T-cell (primary cell): Measurements from ENCODE around the gene APOOL. TPM values are rescaled to one million over a fixed set of nuclear protein-coding genes. Genes with fewer than 3 reads are reported as not detected.
"Not testable (repeated sequence)": the region's sequence is repeated elsewhere in the genome, so short reads cannot be mapped to it uniquely, and the experiment has no call there.

Source experiments
- ATAC-seq, 4 experiments: fragments of 200-7000 bp in 3 of 4; fragments of 150-1000 bp in 1 of 4; cut with Tn5 transposase; replicated peaks in 1 of 4; 1 replicate in 3 of 4; 2 replicates in 1 of 4; pipeline ENCODE4 v1.10.0; 2021; ENCODE audit warnings: moderate library complexity in 3 of 4, mild to moderate bottlenecking in 2 of 4, moderate number of reproducible peaks in 1 of 4
- CTCF ChIA-PET, 2 donors: fragments of 300-600 bp; sonication (Branson Sonifier 250); formaldehyde crosslinking; loops; one replicate each; lab custom pipeline; 2022; ENCODE audit warnings: antibody characterized with exemption in 2 of 2; lab: Charles Lee
- POLR2A ChIA-PET, 2 donors: fragments of 300-600 bp; sonication (Branson Sonifier 250); formaldehyde crosslinking; loops; one replicate each; lab custom pipeline; 2022; ENCODE audit warnings: antibody characterized with exemption in 2 of 2; lab: Charles Lee
- DNase-seq, 35 experiments: peaks; one replicate each; pipeline versions ENCODE4 v3.0.0 to v3.0.0-alpha.2; 2013 to 2023
- H3K27ac ChIP-seq: one replicate; pipeline ENCODE4 v1.5.1; 2013; ENCODE audit warnings: low read length
- H3K27me3 ChIP-seq, 2 experiments: replicated peaks in 1 of 2; 1 replicate in 1 of 2; 2 replicates in 1 of 2; pipeline versions ENCODE4 v1.6.1 to v1.7.0; 2013; ENCODE audit warnings: low read length in 1 of 2, mixed read lengths in 1 of 2; ENCODE audit not compliant: control insufficient read depth in 2 of 2, insufficient read depth in 2 of 2; ENCODE audit errors: extremely low read depth in 1 of 2
- H3K36me3 ChIP-seq, 2 donors: 1 replicate in 1 of 2; 2 replicates in 1 of 2; pipeline versions ENCODE4 v1.6.1 to v1.7.0; 2013; ENCODE audit warnings: low read length in 1 of 2; ENCODE audit not compliant: control insufficient read depth in 2 of 2, insufficient read depth in 1 of 2; ENCODE audit errors: extremely low read depth in 1 of 2
- H3K4me1 ChIP-seq, 2 experiments: 1 replicate in 1 of 2; 2 replicates in 1 of 2; pipeline versions ENCODE4 v1.6.1 to v1.7.0; 2013; ENCODE audit warnings: low read length in 2 of 2, mixed read lengths in 1 of 2; ENCODE audit not compliant: insufficient read depth in 2 of 2, control insufficient read depth in 1 of 2; ENCODE audit errors: extremely low read depth in 1 of 2
- H3K4me3 ChIP-seq, 2 donors: 1 replicate in 1 of 2; 2 replicates in 1 of 2; pipeline versions ENCODE4 v1.5.1 to v1.7.0; 2013; ENCODE audit warnings: mild to moderate bottlenecking in 2 of 2, low read length in 1 of 2, moderate library complexity in 1 of 2; ENCODE audit not compliant: control insufficient read depth in 1 of 2; ENCODE audit errors: extremely low read depth in 1 of 2
- H3K9me3 ChIP-seq: 2 replicates; pipeline ENCODE4 v1.7.0; 2013
- H3K27ac Mint-ChIP-seq, 2 donors: one replicate each; pipeline ENCODE4 v1.8.0; 2020 to 2021; ENCODE audit warnings: mild to moderate bottlenecking in 2 of 2, mixed read lengths in 2 of 2
- H3K27me3 Mint-ChIP-seq, 2 donors: one replicate each; pipeline ENCODE4 v1.8.0; 2021 to 2022; ENCODE audit warnings: mixed read lengths in 2 of 2
- H3K36me3 Mint-ChIP-seq: one replicate; pipeline ENCODE4 v1.8.0; 2021; ENCODE audit warnings: mixed read lengths
- H3K4me1 Mint-ChIP-seq, 3 donors: one replicate each; pipeline ENCODE4 v1.8.0; 2020 to 2022; ENCODE audit warnings: mixed read lengths in 3 of 3, mild to moderate bottlenecking in 1 of 3
- H3K4me3 Mint-ChIP-seq, 3 donors: one replicate each; pipeline ENCODE4 v1.8.0; 2020 to 2022; ENCODE audit warnings: mild to moderate bottlenecking in 3 of 3, mixed read lengths in 3 of 3, moderate library complexity in 3 of 3
- H3K9me3 Mint-ChIP-seq, 3 donors: one replicate each; pipeline ENCODE4 v1.8.0; 2020 to 2022; ENCODE audit warnings: mixed read lengths in 3 of 3
- WGBS: methylation state at CpG from one replicate; pipeline ENCODE4 v1.1.5; 2013; ENCODE audit warnings: missing lambda C conversion rate; ENCODE audit not compliant: insufficient coverage; 5-methylcytosine and 5-hydroxymethylcytosine counted together
- total RNA-seq, 35 experiments: library from RNA in 6 of 35; stranded (reverse) in 6 of 35; fragments of 120-200 nt in 1 of 35; gene quantifications; one replicate each; pipeline versions ENCODE4 v1.2.1 to v1.2.4 and lab custom pipeline; 2013 to 2026

Gene APOOL
- total RNA-seq, 5 donors from 2014 or later (not counting 1 experiment from before 2014, with no cell fraction given), result 8.5 to 11.7 (median 9.2) TPM

DNA sequence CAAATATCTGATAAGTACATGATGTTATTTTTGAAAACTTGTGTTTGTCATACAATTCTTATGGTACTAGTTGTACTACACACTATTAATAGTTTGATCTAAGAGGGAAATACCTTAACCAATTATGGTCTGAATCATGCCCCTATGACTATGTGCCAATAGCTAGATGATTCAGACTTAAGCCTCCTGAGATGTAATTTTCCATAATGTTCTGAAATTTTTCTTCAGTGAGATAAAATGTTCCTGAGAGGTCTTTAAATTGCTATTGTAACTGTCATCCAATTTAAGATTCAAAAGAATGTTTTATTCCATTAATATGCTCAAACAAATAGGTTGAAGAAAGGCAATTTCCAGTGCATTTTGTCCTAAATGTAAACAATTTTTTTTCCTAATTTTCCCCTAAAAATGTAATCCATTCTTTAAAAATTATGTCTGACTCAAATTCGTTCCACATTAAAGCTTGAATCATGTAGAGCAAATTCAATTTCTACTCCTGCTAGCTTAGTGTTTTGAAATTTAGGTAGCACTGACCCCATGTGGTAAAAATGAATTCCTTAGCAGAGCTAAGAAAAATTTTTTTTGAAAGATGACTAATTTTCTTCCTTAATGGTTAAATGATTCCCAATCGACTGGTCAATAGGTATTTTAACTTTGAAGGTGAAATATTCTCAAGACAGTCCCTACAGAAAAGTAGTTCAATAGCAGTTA is 49.1 kb downstream of the APOOL start:
- Mint-ChIP-seq H3K27me3 (no peaks in the 10 kb centered on the region), H3K27ac (no peak overlapping the region), H3K4me3 (no peak overlapping the region), H3K36me3 (peaks cover 3% of the 10 kb centered on the region), H3K4me1 (no peaks in the 10 kb centered on the region), H3K9me3 (no peaks in the 10 kb centered on the region)
- no peak overlapping the region for H3K4me3 ChIP-seq
- POLR2A ChIA-PET, result no interaction called here
- DNase-seq, result peak in 1 of 35 experiments; percentile 1
- no peak overlapping the region for H3K27ac ChIP-seq
- ATAC-seq, result no peak
- no peaks in the 10 kb centered on the region for H3K4me1 ChIP-seq
- no peaks in the 10 kb centered on the region for H3K27me3 ChIP-seq
- CTCF ChIA-PET, result interaction anchor here (0.6 kb wide), 2 partner anchors 113 to 1006 kb away, joined by 3 read pairs; no protein-coding TSS in a partner anchor
- no peaks in the 10 kb centered on the region for H3K9me3 ChIP-seq
- no peaks in the 10 kb centered on the region for H3K36me3 ChIP-seq
- no CpG with 5 or more reads among the region's 2 CpGs for WGBS

- H3K4me1 Mint-ChIP-seq, result no peaks in the 10 kb centered on the region
- CTCF ChIA-PET, result interaction anchor here in 1 of 2 donors (0.6 to 0.9 kb wide), 2 partner anchors 18 to 167 kb away, joined by 3 to 9 read pairs; no protein-coding TSS in a partner anchor
These were observed 62.0 kb downstream of the APOOL start for GRCh38 chrX:85065512-85066198.

DNA sequence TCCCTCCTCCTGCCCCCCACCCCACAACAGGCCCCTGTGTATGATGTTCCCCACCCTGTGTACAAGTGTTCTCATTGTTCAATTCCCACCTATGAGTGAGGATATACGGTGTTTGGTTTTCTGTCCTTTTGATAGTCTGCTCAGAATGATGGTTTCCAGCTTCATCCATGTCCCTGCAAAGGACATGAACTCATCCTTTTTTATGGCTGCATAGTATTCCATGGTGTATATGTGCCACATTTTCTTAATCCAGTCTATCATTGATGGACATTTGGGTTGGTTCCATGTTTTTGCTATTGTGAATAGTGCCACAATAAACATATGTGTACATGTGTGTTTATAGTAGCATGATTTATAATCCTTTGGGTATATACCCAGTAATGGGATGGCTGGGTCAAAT is 73.6 kb downstream of the APOOL start:
- H3K36me3 Mint-ChIP-seq, result peaks cover 54% of the 10 kb centered on the region
- CTCF ChIA-PET, H3K4me3 ChIP-seq, H3K9me3 Mint-ChIP-seq, H3K4me3 Mint-ChIP-seq, H3K27me3 Mint-ChIP-seq, H3K36me3 ChIP-seq, H3K27ac ChIP-seq, H3K4me1 Mint-ChIP-seq, H3K9me3 ChIP-seq, POLR2A ChIA-PET, ATAC-seq, H3K4me1 ChIP-seq, H3K27me3 ChIP-seq, H3K27ac Mint-ChIP-seq, DNase-seq: not testable (repeated sequence)
- no CpG with 5 or more reads among the region's 1 CpG for WGBS

More at GRCh38 chrX:85065512-85066198, 62.0 kb downstream of the APOOL start:
- Histone ChIP-seq H3K36me3 (no peaks in the 10 kb centered on the region), H3K27ac (no peak overlapping the region), H3K9me3 (no peaks in the 10 kb centered on the region), H3K4me3 (no peak overlapping the region), H3K27me3 (no peaks in the 10 kb centered on the region), H3K4me1 (no peaks in the 10 kb centered on the region)
- no peaks in the 10 kb centered on the region for H3K27me3 Mint-ChIP-seq
- no peaks in the 10 kb centered on the region for H3K9me3 Mint-ChIP-seq
- ATAC-seq (no peak), DNase-seq (no peak)
- WGBS, result no CpG with 5 or more reads among the region's 4 CpGs
- H3K4me3 Mint-ChIP-seq, result no peak overlapping the region
- H3K36me3 Mint-ChIP-seq, result peaks cover 40% of the 10 kb centered on the region
- H3K27ac Mint-ChIP-seq, result no peak overlapping the region
- POLR2A ChIA-PET, result no interaction called here

GRCh38 chrX:85084770-85085393 is 81.2 kb downstream of the APOOL start:
- no peaks in the 10 kb centered on the region for H3K9me3 Mint-ChIP-seq
- POLR2A ChIA-PET, result no interaction called here
- H3K27ac Mint-ChIP-seq, result no peak overlapping the region
- Histone ChIP-seq H3K4me3 (no peak overlapping the region), H3K9me3 (no peaks in the 10 kb centered on the region), H3K36me3 (no peaks in the 10 kb centered on the region), H3K27me3 (no peaks in the 10 kb centered on the region), H3K4me1 (no peaks in the 10 kb centered on the region), H3K27ac (no peak overlapping the region)
- H3K27me3 Mint-ChIP-seq, result peaks cover 0 to 17% of the 10 kb centered on the region in 2 donors
- no peaks in the 10 kb centered on the region for H3K4me1 Mint-ChIP-seq
- no peak overlapping the region for H3K4me3 Mint-ChIP-seq
- DNase-seq, result peak in 5 of 35 experiments; percentile 0 to 40 (median 7)
- WGBS, result no CpG with 5 or more reads among the region's 2 CpGs
- peak in 1 of 4 experiments; percentile 40 for ATAC-seq
- peaks cover 43% of the 10 kb centered on the region for H3K36me3 Mint-ChIP-seq
- CTCF ChIA-PET, result interaction anchor here in 1 of 2 donors (0.6 to 2.4 kb wide), 3 partner anchors 10 to 82 kb away, joined by 3 to 6 read pairs (median 4); no protein-coding TSS in a partner anchor

DNA sequence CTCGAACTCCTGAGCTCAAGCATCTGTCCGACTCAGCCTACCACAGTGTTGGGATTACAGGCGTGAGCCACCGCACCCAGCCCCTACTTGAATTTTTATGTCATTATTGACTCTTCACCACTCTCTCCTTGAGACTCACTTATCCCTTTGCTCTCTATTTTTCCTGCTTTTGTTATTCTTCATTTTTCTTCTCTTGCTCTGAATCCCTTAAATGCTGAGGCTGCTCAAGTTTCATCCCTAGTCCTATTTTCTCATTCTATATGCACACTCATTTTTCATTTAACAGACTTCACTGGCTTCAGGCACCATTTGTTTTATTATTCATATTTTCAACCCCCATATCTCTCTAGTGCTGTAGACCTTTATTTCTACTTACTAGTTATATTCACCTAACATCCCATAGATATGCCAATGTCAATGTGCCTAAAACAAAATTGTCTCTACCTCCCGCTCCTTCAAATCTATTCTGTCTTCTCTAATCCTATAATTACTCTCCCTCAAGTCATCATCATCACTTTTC is 85.7 kb downstream of the APOOL start:
- peaks cover 0 to 2% of the 10 kb centered on the region in 2 donors for H3K36me3 ChIP-seq
- Mint-ChIP-seq H3K27me3 (peaks cover 0 to 21% of the 10 kb centered on the region in 2 donors), H3K4me3 (no peak overlapping the region), H3K4me1 (no peaks in the 10 kb centered on the region), H3K9me3 (no peaks in the 10 kb centered on the region), H3K27ac (no peak overlapping the region), H3K36me3 (peaks cover 43% of the 10 kb centered on the region)
- no peak overlapping the region for H3K27ac ChIP-seq
- POLR2A ChIA-PET, result interaction anchor here in 1 of 2 donors (0.5 kb wide), 1 partner anchor 16 kb away, joined by 3 read pairs; no protein-coding TSS in a partner anchor
- H3K4me3 ChIP-seq, result no peak overlapping the region
- no peaks in the 10 kb centered on the region for H3K4me1 ChIP-seq
- H3K27me3 ChIP-seq, result no peaks in the 10 kb centered on the region
- DNase-seq (no peak), ATAC-seq (no peak)
- CTCF ChIA-PET, result no interaction called here
- 100% methylated on average over 1 of the region's 5 CpGs for WGBS
- H3K9me3 ChIP-seq, result no peaks in the 10 kb centered on the region

GRCh38 chrX:85107407-85107806 is 103.7 kb downstream of the APOOL start:
- Mint-ChIP-seq H3K36me3 (no peaks in the 10 kb centered on the region), H3K27ac (no peak overlapping the region), H3K27me3 (no peaks in the 10 kb centered on the region), H3K4me3 (no peak overlapping the region), H3K9me3 (no peaks in the 10 kb centered on the region), H3K4me1 (no peaks in the 10 kb centered on the region)
- Histone ChIP-seq H3K9me3 (no peaks in the 10 kb centered on the region), H3K4me3 (no peak overlapping the region), H3K27ac (no peak overlapping the region), H3K27me3 (no peaks in the 10 kb centered on the region), H3K36me3 (no peaks in the 10 kb centered on the region), H3K4me1 (no peaks in the 10 kb centered on the region)
- ChIA-PET POLR2A (no interaction called here), CTCF (no interaction called here)
- WGBS, result 81% methylated on average over 4 of the region's 4 CpGs
- ATAC-seq (no peak), DNase-seq (no peak)
